SK-N-SH (cell line): Measurements from ENCODE around the gene ETV1. TPM values are rescaled to one million over a fixed set of nuclear protein-coding genes. Genes with fewer than 3 reads are reported as not detected.

Source experiments
- CHD2 ChIP-seq: fragments of 150-350 bp; IDR thresholded peaks from 2 replicates; pipeline ENCODE4 v1.6.1; 2018; ENCODE audit warnings: low read length; ENCODE audit not compliant: partially characterized antibody
- CTCF ChIP-seq: fragments of 200-600 bp; sonication (generic); IDR thresholded peaks from 2 replicates; pipeline ENCODE4 v1.6.1; 2017; ENCODE audit warnings: antibody characterized with exemption, mild to moderate bottlenecking, moderate library complexity
- ELF1 ChIP-seq: IDR thresholded peaks from 2 replicates; pipeline ENCODE4 v1.4.0; 2012
- EP300 ChIP-seq, 2 experiments: IDR thresholded peaks; 2 replicates each; pipeline versions ENCODE4 v1.4.0 to v1.6.1; 2012; ENCODE audit warnings: borderline replicate concordance in 1 of 2, low read depth in 1 of 2, low read length in 1 of 2
- EZH2phosphoT487 ChIP-seq: fragments of 200-600 bp; sonication (generic); IDR thresholded peaks from 2 replicates; pipeline ENCODE4 v1.6.1; 2017; ENCODE audit warnings: low read depth, mixed run types, mild to moderate bottlenecking, antibody characterized with exemption, moderate library complexity, borderline replicate concordance
- FOSL2 ChIP-seq: IDR thresholded peaks from 2 replicates; pipeline ENCODE4 v1.4.0; 2012; ENCODE audit warnings: low read depth, mild to moderate bottlenecking, moderate library complexity, borderline replicate concordance
- FOXJ3 ChIP-seq: sonication (generic); formaldehyde crosslinking; IDR thresholded peaks from 2 replicates; pipeline ENCODE4 v1.5.1; 2020; ENCODE audit warnings: mild to moderate bottlenecking, missing genetic modification reagents
- GABPA ChIP-seq: IDR thresholded peaks from 2 replicates; pipeline ENCODE4 v1.4.0; 2012; ENCODE audit warnings: low read depth, mild to moderate bottlenecking
- IRF3 ChIP-seq: fragments of 150-350 bp; IDR thresholded peaks from 2 replicates; pipeline ENCODE4 v1.6.1; 2016; ENCODE audit warnings: mild to moderate bottlenecking, low read depth, low read length
- NRF1 ChIP-seq: IDR thresholded peaks from 2 replicates; pipeline ENCODE4 v1.6.1; 2012; ENCODE audit warnings: low read depth, mild to moderate bottlenecking, low read length
- POLR2AphosphoS5 ChIP-seq: IDR thresholded peaks from 2 replicates; pipeline ENCODE4 v1.6.1; 2012; ENCODE audit warnings: low read depth, low read length
- REST ChIP-seq: IDR thresholded peaks from 2 replicates; pipeline ENCODE4 v1.6.1; 2012; ENCODE audit warnings: mild to moderate bottlenecking, low read depth, low read length, moderate library complexity
- SIN3A ChIP-seq: IDR thresholded peaks from 2 replicates; pipeline ENCODE4 v1.6.1; 2012; ENCODE audit warnings: low read depth, mild to moderate bottlenecking, low read length, moderate library complexity, borderline replicate concordance
- SMC3 ChIP-seq: IDR thresholded peaks from 2 replicates; pipeline ENCODE4 v1.6.1; 2012; ENCODE audit warnings: low read depth, low read length, improper control_type of control experiment
- TCF12 ChIP-seq: IDR thresholded peaks from 2 replicates; pipeline ENCODE4 v1.4.0; 2012
- TEAD4 ChIP-seq: IDR thresholded peaks from 2 replicates; pipeline ENCODE4 v1.4.0; 2012; ENCODE audit warnings: mild to moderate bottlenecking, borderline replicate concordance; ENCODE audit not compliant: insufficient read depth
- USF2 ChIP-seq: fragments of 150-350 bp; IDR thresholded peaks from 2 replicates; pipeline ENCODE4 v1.6.1; 2017; ENCODE audit warnings: antibody characterized with exemption, low read length, low read depth, borderline replicate concordance
- ZBTB33 ChIP-seq: IDR thresholded peaks from 2 replicates; pipeline ENCODE4 v1.4.0; 2012; ENCODE audit warnings: low read depth, borderline replicate concordance
- polyA plus RNA-seq, 3 experiments: library from polyadenylated mRNA; depleted of rRNA; stranded (reverse); fragments of >200 nt; gene quantifications; 2 replicates each; pipeline ENCODE4 v1.2.3, GENCODE V29; 2012

ETV1 gene
- polyA plus RNA-seq, 1 of the 3 experiments (the other 2 are of a cell fraction), result 24.9 TPM

- TF ChIP-seq GABPA (peak; percentile 26; the same call in 1 of the 2 replicates), POLR2AphosphoS5 (peak; percentile 92), REST (peak; percentile 53; the same call in 1 of the 2 replicates), SMC3 (no peak), TEAD4 (peak; percentile 70; the same call in 1 of the 2 replicates), EP300 (IDR thresholded peaks at IDR 0.05; ENCODE audit: borderline replicate concordance in 1 of 2, low read depth in 1 of 2, low read length in 1 of 2) (peak; percentile 84 to 90), CTCF (no peak), FOXJ3 (CRISPR knock-in tag) (no peak), EZH2phosphoT487 (no peak), SIN3A (peak; percentile 97), USF2 (no peak), CHD2 (no peak), IRF3 (no peak), ZBTB33 (0 out of 2 replicates have a peak, but pooled peaks have one; percentile 37), FOSL2 (peak; percentile 99), TCF12 (peak; percentile 99), NRF1 (no peak), ELF1 (peak; percentile 71; the same call in 1 of the 2 replicates)
- TF ChIP-seq, all 33 proteins: peak for 21
These were observed 8.4 kb downstream of the ETV1 start (continued) for GRCh38 chr7:13981070-13981469.
